ENCODE results near the gene DPP7.

Gene DPP7

DNA sequence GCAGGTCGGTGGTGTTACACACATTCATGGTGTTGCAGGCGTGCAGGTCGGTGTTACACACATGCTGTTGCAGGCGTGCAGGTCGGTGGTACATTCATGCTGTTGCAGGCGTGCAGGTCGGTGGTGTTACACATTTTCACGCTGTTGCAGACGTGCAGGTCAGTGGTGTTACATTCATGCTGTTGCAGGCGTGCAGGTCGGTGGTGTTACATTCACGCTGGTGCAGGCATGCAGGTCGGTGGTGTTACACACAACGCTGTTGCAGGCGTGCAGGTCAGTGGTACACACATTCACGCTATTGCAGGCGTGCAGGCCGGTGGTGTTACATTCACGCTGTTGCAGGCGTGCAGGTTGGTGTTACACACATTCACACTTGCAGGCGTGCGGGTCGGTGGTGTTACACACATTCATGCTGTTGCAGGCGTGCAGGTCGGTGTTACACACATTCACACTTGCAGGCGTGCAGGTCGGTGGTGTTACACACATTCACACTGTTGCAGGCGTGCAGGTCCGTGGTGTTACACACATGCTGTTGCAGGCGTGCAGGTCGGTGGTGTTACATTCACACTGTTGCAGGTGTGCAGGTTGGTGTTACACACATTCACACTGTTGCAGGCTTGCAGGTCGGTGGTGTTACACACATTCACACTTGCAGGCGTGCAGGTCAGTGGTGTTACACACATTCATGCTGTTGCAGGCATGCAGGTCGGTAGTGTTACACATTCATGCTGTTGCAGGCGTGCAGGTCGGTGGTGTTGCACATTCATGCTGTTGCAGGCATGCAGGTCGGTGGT, 11.1 kb downstream of the DPP7 start:
- DNase-seq = no peak
- in situ Hi-C loops (cut with MboI; ENCODE audit: low pct_unique_long_range_greater_than_20kb, low sequenced_read_pairs) = no loop called here

DNA sequence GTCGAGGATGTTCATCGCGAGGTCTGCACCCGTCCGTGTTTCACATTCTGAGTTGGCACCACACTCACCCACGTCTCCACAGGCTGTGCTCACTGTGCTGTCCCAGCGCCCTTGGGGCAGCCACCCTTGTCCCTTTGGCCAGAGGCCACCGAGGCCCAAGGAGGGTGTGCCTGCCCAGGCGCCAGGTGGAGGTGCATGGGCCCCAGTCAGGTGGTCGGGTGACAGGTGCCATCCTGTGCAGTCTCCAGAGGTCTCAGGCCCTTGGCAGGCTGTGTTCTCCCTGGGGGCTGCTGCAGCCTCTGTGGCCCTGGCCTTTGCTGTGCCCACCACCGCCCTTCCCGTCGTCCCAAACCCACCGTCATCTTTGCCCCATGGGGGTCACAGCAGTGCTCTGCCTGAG, 15.3 kb downstream of the DPP7 start:
- in situ Hi-C loops (cut with MboI; ENCODE audit: low pct_unique_long_range_greater_than_20kb, low sequenced_read_pairs) = no loop called here
- DNase-seq = no peak

GRCh38 chr9:137097761-137098462, 16.6 kb downstream of the DPP7 start:
- in situ Hi-C loops (cut with MboI; ENCODE audit: low pct_unique_long_range_greater_than_20kb, low sequenced_read_pairs) = no loop called here
- DNase-seq = no peak

GRCh38 chr9:137096785-137097546, 17.6 kb downstream of the DPP7 start:
- in situ Hi-C loops (cut with MboI; ENCODE audit: low pct_unique_long_range_greater_than_20kb, low sequenced_read_pairs) = no loop called here
- no peak for DNase-seq

- no peak for DNase-seq
- in situ Hi-C loops (cut with MboI; ENCODE audit: low pct_unique_long_range_greater_than_20kb, low sequenced_read_pairs) = no loop called here
Measured at GRCh38 chr9:137095664-137096517, 18.6 kb downstream of the DPP7 start.

GRCh38 chr9:137089232-137089947, 25.1 kb downstream of the DPP7 start:
- in situ Hi-C loops (cut with MboI; ENCODE audit: low pct_unique_long_range_greater_than_20kb, low sequenced_read_pairs) = no loop called here

DNA sequence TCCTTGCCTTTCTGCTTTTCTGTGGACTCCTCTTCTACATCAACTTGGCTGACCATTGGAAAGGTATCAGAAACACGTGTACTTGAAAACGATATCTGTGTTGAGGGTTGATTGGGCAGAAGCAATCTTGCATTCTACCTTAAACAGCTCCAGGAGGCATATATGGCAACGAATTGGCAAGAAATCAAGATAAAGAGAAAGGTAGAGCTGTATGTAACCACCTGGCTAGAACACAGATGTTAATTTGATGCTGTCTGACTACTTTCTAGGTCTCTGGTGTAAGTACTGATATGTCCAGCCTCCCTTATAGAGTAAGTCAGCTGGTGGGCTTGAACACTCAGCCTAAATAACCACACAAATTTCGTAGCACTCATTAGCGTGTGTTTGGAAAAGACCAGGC, 26.4 kb downstream of the DPP7 start:
- in situ Hi-C loops (cut with MboI; ENCODE audit: low pct_unique_long_range_greater_than_20kb, low sequenced_read_pairs) = no loop called here

More at GRCh38 chr9:137089232-137089947, 25.1 kb downstream of the DPP7 start:
- DNase-seq = no peak

GRCh38 chr9:137087409-137087925, 27.1 kb downstream of the DPP7 start:
- peak; percentile 67 for DNase-seq
- in situ Hi-C loops (cut with MboI; ENCODE audit: low pct_unique_long_range_greater_than_20kb, low sequenced_read_pairs) = no loop called here

More for the DNA sequence above, 26.4 kb downstream of the DPP7 start:
- no peak for DNase-seq

- in situ Hi-C loops (cut with MboI; ENCODE audit: low pct_unique_long_range_greater_than_20kb, low sequenced_read_pairs) = no loop called here
- peak; percentile 100 for DNase-seq
Measured at GRCh38 chr9:137086531-137087408, 27.8 kb downstream of the DPP7 start, which contains the start of gene MAN1B1. TSS of gene MAN1B1 (plus strand) at chr9:137086985. CDS start at chr9:137087000, 15 bp downstream.

- no peak for DNase-seq
- in situ Hi-C loops (cut with MboI; ENCODE audit: low pct_unique_long_range_greater_than_20kb, low sequenced_read_pairs) = no loop called here
Measured at GRCh38 chr9:137085920-137086530, 28.5 kb downstream of the DPP7 start.

GRCh38 chr9:137084526-137084925, 30.0 kb downstream of the DPP7 start:
- in situ Hi-C loops (cut with MboI; ENCODE audit: low pct_unique_long_range_greater_than_20kb, low sequenced_read_pairs) = no loop called here
- no peak for DNase-seq

DNA sequence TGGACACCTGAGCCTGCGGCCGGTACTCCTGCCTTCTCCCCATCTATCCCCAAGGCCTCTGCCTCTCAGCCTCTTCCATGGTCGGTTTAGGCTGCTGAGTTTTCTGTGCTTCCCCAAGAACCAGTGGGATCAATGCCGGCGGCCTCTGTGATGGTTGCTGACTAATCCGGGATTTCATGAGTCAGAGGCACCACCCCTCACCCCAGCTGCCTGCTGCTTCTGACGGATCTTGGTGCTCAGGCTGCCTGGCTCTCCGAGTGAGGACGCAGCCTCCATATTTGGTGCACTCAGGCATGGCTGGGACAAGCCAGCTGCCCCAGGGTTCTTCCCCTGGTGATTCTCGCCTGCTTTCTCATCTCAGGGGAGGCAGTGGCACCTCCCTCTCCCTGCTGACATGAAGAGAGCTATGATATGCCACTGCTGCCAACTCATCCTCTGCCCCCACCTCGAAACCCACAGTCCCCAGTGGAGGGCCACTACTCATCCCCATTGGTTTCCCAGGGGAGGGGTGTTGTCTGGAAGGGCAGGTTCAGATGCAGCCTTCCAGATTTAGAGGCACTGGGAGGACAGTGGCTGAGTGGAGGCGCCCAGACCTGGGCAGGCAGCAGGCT, 31.0 kb downstream of the DPP7 start:
- no peak for DNase-seq
- in situ Hi-C loops (cut with MboI; ENCODE audit: low pct_unique_long_range_greater_than_20kb, low sequenced_read_pairs) = no loop called here

DNA sequence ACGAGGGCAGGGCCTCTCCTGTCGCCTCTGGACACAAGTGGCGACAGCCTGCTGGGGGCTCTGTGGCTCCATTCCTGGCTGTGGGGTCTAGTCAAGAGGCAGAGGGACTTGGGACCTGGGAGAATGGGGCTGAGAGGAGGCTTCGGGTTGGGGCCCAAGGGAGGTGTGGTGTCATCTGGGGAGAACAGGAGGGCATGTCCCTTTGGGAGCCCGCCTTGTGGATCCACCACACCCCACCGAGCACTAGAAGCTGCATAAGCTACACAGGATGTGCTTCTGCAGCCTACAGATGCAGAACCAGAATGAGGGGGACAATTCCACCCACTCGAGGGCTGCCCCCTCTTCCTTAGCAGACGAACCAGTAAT, 31.6 kb downstream of the DPP7 start:
- in situ Hi-C loops (cut with MboI; ENCODE audit: low pct_unique_long_range_greater_than_20kb, low sequenced_read_pairs) = no loop called here
- DNase-seq = no peak

GRCh38 chr9:137082222-137082924, 32.2 kb downstream of the DPP7 start:
- DNase-seq = no peak
- in situ Hi-C loops (cut with MboI; ENCODE audit: low pct_unique_long_range_greater_than_20kb, low sequenced_read_pairs) = no loop called here

GRCh38 chr9:137080260-137081122, 34.0 kb downstream of the DPP7 start:
- DNase-seq = no peak
- in situ Hi-C loops (cut with MboI; ENCODE audit: low pct_unique_long_range_greater_than_20kb, low sequenced_read_pairs) = no loop called here
